Stimulated activated CD8-positive, alpha-beta memory T cell treated with anti-CD3 and anti-CD28 coated beads, Interleukin-4, amount 100 ng/mL, for 4 hours (primary cell): ENCODE measurements around the gene EARS2.
"Not testable (repeated sequence)": the region's sequence is repeated elsewhere in the genome, so short reads cannot be mapped to it uniquely, and the experiment has no call there.

Experiments used
- DNase-seq, 2 donors: peaks; one replicate each; pipeline ENCODE4 v3.0.0-alpha.2; 2020; ENCODE audit warnings: low read depth in 2 of 2, low spot score in 1 of 2

Gene EARS2

GRCh38 chr16:23484510-23485256, 72.5 kb downstream of the EARS2 start:
- DNase-seq: no peak

GRCh38 chr16:23483492-23483891, 73.7 kb downstream of the EARS2 start:
- not testable (repeated sequence) for DNase-seq

GRCh38 chr16:23482778-23483177, 74.4 kb downstream of the EARS2 start:
- DNase-seq: peak in 1 of 2 donors; percentile 48

GRCh38 chr16:23480257-23480656, 76.9 kb downstream of the EARS2 start:
- no peak for DNase-seq

- DNase-seq: no peak
Measured at GRCh38 chr16:23479138-23479537, 78.0 kb downstream of the EARS2 start.

GRCh38 chr16:23478566-23478965, 78.6 kb downstream of the EARS2 start:
- no peak for DNase-seq

GRCh38 chr16:23476289-23476688, 80.9 kb downstream of the EARS2 start:
- DNase-seq: no peak
